GM18502 (cell line): ENCODE results near the gene RBPJ.

Experiments
- ATAC-seq: cut with Tn5 transposase; IDR thresholded peaks from one replicate; pipeline ENCODE4 v1.9.1; 2021; ENCODE audit warnings: mild to moderate bottlenecking; ENCODE audit not compliant: unreplicated experiment, poor library complexity

RBPJ gene

GRCh38 chr4:26476545-26476944 is 155.7 kb downstream of the RBPJ start:
- no peak for ATAC-seq

DNA sequence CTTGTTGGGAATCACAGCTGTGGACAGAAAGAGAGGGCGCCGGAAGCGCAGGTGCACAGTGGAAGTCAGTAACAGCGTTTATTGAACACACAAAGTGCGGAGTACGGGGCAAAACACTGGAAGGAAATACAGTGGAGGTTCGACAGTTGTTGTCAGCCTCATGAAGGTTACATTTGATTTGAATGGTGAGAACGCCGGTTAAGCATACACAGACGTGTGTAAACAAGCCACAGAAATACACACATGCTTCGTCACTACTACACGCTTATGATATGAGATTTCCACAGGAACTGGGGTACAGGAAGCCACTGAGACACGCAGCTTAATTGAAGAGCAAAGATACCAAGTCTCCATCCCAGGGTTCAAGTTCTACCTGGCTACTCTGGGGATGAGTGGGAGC is 157.5 kb downstream of the RBPJ start:
- no peak for ATAC-seq

- no peak for ATAC-seq
These were observed 162.0 kb downstream of the RBPJ start for GRCh38 chr4:26482508-26483462.

GRCh38 chr4:26484032-26484515 is 163.3 kb downstream of the RBPJ start:
- ATAC-seq: no peak

DNA sequence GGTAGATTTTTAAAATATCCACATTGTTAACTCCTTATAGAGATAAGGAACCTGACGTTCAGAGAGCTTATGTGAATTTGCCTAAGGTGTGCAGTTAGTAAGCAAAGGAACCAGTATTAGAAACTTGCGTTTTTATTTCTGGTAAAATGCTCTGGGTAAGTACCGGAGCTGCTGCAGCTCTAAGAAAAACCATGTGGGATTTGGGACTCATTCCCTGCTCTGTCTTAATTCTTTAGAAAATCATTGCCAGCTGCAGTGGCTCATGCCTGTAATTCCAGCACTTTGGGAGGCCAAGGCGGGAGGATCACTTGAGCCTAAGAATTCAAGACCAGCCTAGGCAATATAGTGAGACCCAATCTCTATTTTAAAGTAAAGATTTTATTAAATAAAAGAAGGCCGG is 163.7 kb downstream of the RBPJ start:
- ATAC-seq: no peak
